ENCODE results near the gene GPR62.

The GPR62 gene

GRCh38 chr3:51982352-51982837 is 27.2 kb downstream of the GPR62 start:
- TF ChIP-seq CTCF (IDR thresholded peaks at IDR 0.05; ENCODE audit: low read depth, low read length, missing control alignments): peak; percentile 54
- no peak for DNase-seq (ENCODE audit: low read depth)
- in situ Hi-C loops (cut with HindIII; ENCODE audit: low sequenced_read_pairs): no loop called here
- peak overlapping the region; percentile 60 for H3K4me3 ChIP-seq (ENCODE audit: low read depth, low read length)

- H3K4me3 ChIP-seq (ENCODE audit: low read depth, low read length): peak within 1 kb of the TSS; percentile 60
- TF ChIP-seq CTCF (IDR thresholded peaks at IDR 0.05; ENCODE audit: low read depth, low read length, missing control alignments): no peak
- DNase-seq (ENCODE audit: low read depth): peak; percentile 38
- in situ Hi-C loops (cut with HindIII; ENCODE audit: low sequenced_read_pairs): no loop called here
Observed at GRCh38 chr3:51982838-51983577, 27.8 kb downstream of the GPR62 start, which contains the start of gene ACY1. Gene ACY1, plus strand, starts transcription at chr3:51983535. Its CDS starts 530 bp downstream, at chr3:51984065.

- DNase-seq (ENCODE audit: low read depth): no peak
- H3K4me3 ChIP-seq (ENCODE audit: low read depth, low read length): peak overlapping the region; percentile 60
- in situ Hi-C loops (cut with HindIII; ENCODE audit: low sequenced_read_pairs): no loop called here
- no peak for TF ChIP-seq CTCF (IDR thresholded peaks at IDR 0.05; ENCODE audit: low read depth, low read length, missing control alignments)
Observed at GRCh38 chr3:51983578-51984268, 28.5 kb downstream of the GPR62 start.

- in situ Hi-C loops (cut with HindIII; ENCODE audit: low sequenced_read_pairs): no loop called here
- no peak for TF ChIP-seq CTCF (IDR thresholded peaks at IDR 0.05; ENCODE audit: low read depth, low read length, missing control alignments)
- H3K4me3 ChIP-seq (ENCODE audit: low read depth, low read length): no peak overlapping the region
- DNase-seq (ENCODE audit: low read depth): no peak
Observed at GRCh38 chr3:51984269-51984647, 29.1 kb downstream of the GPR62 start.

GRCh38 chr3:51985063-51985462 is 29.9 kb downstream of the GPR62 start:
- TF ChIP-seq CTCF (IDR thresholded peaks at IDR 0.05; ENCODE audit: low read depth, low read length, missing control alignments): no peak
- in situ Hi-C loops (cut with HindIII; ENCODE audit: low sequenced_read_pairs): no loop called here
- no peak overlapping the region for H3K4me3 ChIP-seq (ENCODE audit: low read depth, low read length)
- DNase-seq (ENCODE audit: low read depth): no peak

- no peak for TF ChIP-seq CTCF (IDR thresholded peaks at IDR 0.05; ENCODE audit: low read depth, low read length, missing control alignments)
- in situ Hi-C loops (cut with HindIII; ENCODE audit: low sequenced_read_pairs): no loop called here
- no peak overlapping the region for H3K4me3 ChIP-seq (ENCODE audit: low read depth, low read length)
- DNase-seq (ENCODE audit: low read depth): no peak
Observed at GRCh38 chr3:51986010-51986947, 31.1 kb downstream of the GPR62 start.
